NT2/D1 (cell line): ENCODE results near the gene GDF10.

Experiments used
- YY1 ChIP-seq: IDR thresholded peaks from 2 replicates; pipeline ENCODE4 v1.6.1; 2011; ENCODE audit not compliant: insufficient read length, insufficient read depth
- ZNF274 ChIP-seq: IDR thresholded peaks from 2 replicates; pipeline ENCODE4 v1.6.1; 2011; ENCODE audit warnings: mild to moderate bottlenecking, low read depth, low read length

GRCh38 chr10:47361293-47361692 lies 61.3 kb downstream of the GDF10 start:
- TF ChIP-seq YY1 (no peak), ZNF274 (no peak)
